HEK293 (cell line): ENCODE results near the gene FHIT.

Source experiments
- CTCF ChIA-PET: fragments of 350-600 bp; formaldehyde crosslinking; extraction: SDS; loops from one replicate; lab custom pipeline; 2021; ENCODE audit warnings: antibody characterized with exemption; lab: Yijun Ruan, JAX
- POLR2A ChIA-PET: fragments of 300-600 bp; formaldehyde crosslinking; extraction: SDS; loops from one replicate; lab custom pipeline; 2020; ENCODE audit warnings: antibody characterized with exemption, inconsistent platforms; lab: Yijun Ruan, JAX
- H3K27ac ChIP-seq: fragments of 200-500 bp; sonication (Bioruptor generic); 2 replicates; pipeline ENCODE4 v1.5.1; 2014; ENCODE audit warnings: low read depth, low read length, control low read depth, inconsistent platforms; ENCODE audit errors: extremely low read depth
- H3K36me3 ChIP-seq, 2 experiments: fragments of 200-500 bp in 1 of 2; sonication (Bioruptor generic) in 1 of 2; 1 replicate in 1 of 2; 2 replicates in 1 of 2; pipeline ENCODE4 v1.5.1; 2014 to 2017; ENCODE audit warnings: inconsistent platforms in 2 of 2, low read length in 2 of 2; ENCODE audit not compliant: control insufficient read depth in 2 of 2, insufficient read depth in 1 of 2
- H3K4me1 ChIP-seq: fragments of 200-500 bp; sonication (Bioruptor generic); 2 replicates; pipeline ENCODE4 v1.5.1; 2014; ENCODE audit warnings: mild to moderate bottlenecking, low read length, inconsistent platforms; ENCODE audit not compliant: control insufficient read depth, insufficient read depth
- H3K4me3 ChIP-seq: 2 replicates; pipeline ENCODE4 v1.5.1; 2011; ENCODE audit warnings: low read depth, mild to moderate bottlenecking, control low read depth, low read length, moderate library complexity
- H3K9me3 ChIP-seq: fragments of 200-500 bp; sonication (Bioruptor generic); 2 replicates; pipeline ENCODE4 v1.5.1; 2014; ENCODE audit warnings: low read depth, low read length, inconsistent platforms; ENCODE audit not compliant: control insufficient read depth, insufficient read depth
- FEZF1 ChIP-seq: fragments of 450-650 bp; formaldehyde crosslinking; IDR thresholded peaks from 2 replicates; pipeline ENCODE4 v1.5.1; 2016; ENCODE audit warnings: missing biosample characterization, missing genetic modification characterization
- SCRT2 ChIP-seq: fragments of 450-650 bp; formaldehyde crosslinking; IDR thresholded peaks from 2 replicates; pipeline ENCODE4 v1.5.1; 2016; ENCODE audit warnings: missing biosample characterization, missing genetic modification characterization
- YY1 ChIP-seq: fragments of 450-650 bp; formaldehyde crosslinking; IDR thresholded peaks from 2 replicates; pipeline ENCODE4 v1.5.1; 2018; ENCODE audit warnings: missing biosample characterization, missing genetic modification characterization
- ZFP3 ChIP-seq: fragments of 450-650 bp; formaldehyde crosslinking; IDR thresholded peaks from 2 replicates; pipeline ENCODE4 v1.5.1; 2016; ENCODE audit warnings: low read depth, missing biosample characterization, missing genetic modification characterization
- ZIC2 ChIP-seq: fragments of 450-650 bp; formaldehyde crosslinking; IDR thresholded peaks from 2 replicates; pipeline ENCODE4 v1.5.1; 2016; ENCODE audit warnings: missing biosample characterization, missing genetic modification characterization
- ZNF140 ChIP-seq: fragments of 450-650 bp; formaldehyde crosslinking; IDR thresholded peaks from 2 replicates; pipeline ENCODE4 v1.5.1; 2016; ENCODE audit warnings: missing biosample characterization, missing genetic modification characterization
- ZNF19 ChIP-seq: fragments of 450-650 bp; formaldehyde crosslinking; IDR thresholded peaks from 2 replicates; pipeline ENCODE4; 2016; ENCODE audit warnings: missing biosample characterization, missing genetic modification characterization, low read depth
- ZNF248 ChIP-seq: fragments of 450-650 bp; formaldehyde crosslinking; IDR thresholded peaks from 2 replicates; pipeline ENCODE4 v1.5.1; 2017; ENCODE audit warnings: missing biosample characterization, missing genetic modification characterization
- ZNF266 ChIP-seq: fragments of 450-650 bp; formaldehyde crosslinking; IDR thresholded peaks from 2 replicates; pipeline ENCODE4 v1.5.1; 2016; ENCODE audit warnings: missing biosample characterization, missing genetic modification characterization, low read depth
- ZNF280D ChIP-seq: fragments of 450-650 bp; formaldehyde crosslinking; IDR thresholded peaks from 2 replicates; pipeline ENCODE4 v1.5.1; 2016; ENCODE audit warnings: missing biosample characterization, missing genetic modification characterization
- ZNF335 ChIP-seq: fragments of 450-650 bp; formaldehyde crosslinking; conservative IDR thresholded peaks from 2 replicates; pipeline ENCODE4 v1.5.1; 2016; ENCODE audit warnings: missing biosample characterization, missing genetic modification characterization
- ZNF433 ChIP-seq: fragments of 450-650 bp; formaldehyde crosslinking; IDR thresholded peaks from 2 replicates; pipeline ENCODE4 v1.5.1; 2016; ENCODE audit warnings: missing biosample characterization, missing genetic modification characterization, low read depth
- ZNF549 ChIP-seq: fragments of 450-650 bp; IDR thresholded peaks from 2 replicates; pipeline ENCODE4 v1.5.1; 2018; ENCODE audit warnings: missing biosample characterization, missing genetic modification characterization, mild to moderate bottlenecking, inconsistent platforms, moderate library complexity
- ZNF561 ChIP-seq: fragments of 450-650 bp; IDR thresholded peaks from 2 replicates; pipeline ENCODE4 v1.5.1; 2018; ENCODE audit warnings: missing biosample characterization, missing genetic modification characterization, borderline replicate concordance
- ZNF777 ChIP-seq: fragments of 450-650 bp; formaldehyde crosslinking; IDR thresholded peaks from 2 replicates; pipeline ENCODE4 v1.5.1; 2017; ENCODE audit warnings: missing biosample characterization, missing genetic modification characterization, borderline replicate concordance
- ZSCAN23 ChIP-seq: fragments of 450-650 bp; formaldehyde crosslinking; IDR thresholded peaks from 2 replicates; pipeline ENCODE4 v1.5.1; 2016; ENCODE audit warnings: missing biosample characterization, missing genetic modification characterization
- TF ChIP-seq, protein P1 (sequence below): fragments of 450-650 bp; formaldehyde crosslinking; IDR thresholded peaks from 2 replicates; pipeline ENCODE4 v1.5.1; 2017; ENCODE audit warnings: missing biosample characterization, mild to moderate bottlenecking, missing genetic modification characterization, moderate library complexity
- TF ChIP-seq, protein P2 (sequence below): fragments of 450-650 bp; formaldehyde crosslinking; IDR thresholded peaks from 2 replicates; pipeline ENCODE4 v1.5.1; 2016; ENCODE audit warnings: missing biosample characterization, missing genetic modification characterization

The FHIT gene

DNA sequence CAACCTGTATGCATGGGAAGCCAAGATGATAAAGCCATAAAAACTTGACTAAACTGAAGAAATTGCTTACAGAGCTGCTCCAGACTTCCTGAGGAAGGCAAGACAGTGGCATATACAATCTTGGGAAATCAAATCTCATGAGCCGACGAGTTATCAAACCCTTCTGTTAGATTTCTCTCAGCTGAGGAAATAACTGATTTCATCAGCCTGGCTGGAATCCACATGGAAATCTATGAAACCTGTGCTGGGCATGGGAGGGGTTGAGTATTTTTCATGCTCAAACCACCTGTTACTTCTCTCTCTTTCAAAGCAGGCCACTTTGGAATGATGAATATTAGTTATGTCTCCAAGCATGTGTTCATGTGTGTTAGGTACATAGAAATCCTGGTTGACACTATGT is 727.7 kb downstream of the FHIT start:
- no peaks in the 10 kb centered on the region for H3K4me1 ChIP-seq
- H3K9me3 ChIP-seq = no peaks in the 10 kb centered on the region
- no peaks in the 10 kb centered on the region for H3K36me3 ChIP-seq
- TF ChIP-seq ZNF19 (tag by site-specific recombination) = no peak
- peak; percentile 58 for TF ChIP-seq SCRT2 (tag by site-specific recombination)
- no peak overlapping the region for H3K4me3 ChIP-seq
- POLR2A ChIA-PET = no interaction called here
- H3K27ac ChIP-seq = no peak overlapping the region
- CTCF ChIA-PET = no interaction called here

DNA sequence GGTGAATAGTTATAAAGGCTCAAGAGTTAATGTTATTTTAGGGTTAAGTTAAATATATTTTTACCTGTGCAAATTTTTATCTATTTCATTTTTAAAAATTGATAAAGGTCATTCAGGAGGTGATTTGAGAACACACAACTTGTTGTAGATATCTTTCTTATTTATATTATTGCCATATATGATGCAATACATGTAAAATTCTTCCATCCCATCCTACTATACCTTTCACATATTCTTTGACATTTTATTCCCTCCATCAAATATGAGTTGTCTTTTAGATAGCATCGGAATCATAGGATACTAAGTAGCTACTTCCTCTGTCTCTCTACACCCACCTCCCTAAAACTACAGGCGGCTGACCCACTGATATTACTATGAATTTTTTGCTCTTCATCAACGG is 734.1 kb downstream of the FHIT start:
- Histone ChIP-seq H3K4me3 (no peak overlapping the region), H3K9me3 (no peaks in the 10 kb centered on the region), H3K4me1 (no peaks in the 10 kb centered on the region), H3K27ac (no peak overlapping the region), H3K36me3 (no peaks in the 10 kb centered on the region)
- TF ChIP-seq ZSCAN23 (no peak), ZFP3 (no peak), ZNF549 (tag by site-specific recombination) (no peak), ZNF140 (tag by site-specific recombination) (no peak)
- ChIA-PET CTCF (no interaction called here), POLR2A (no interaction called here)

DNA sequence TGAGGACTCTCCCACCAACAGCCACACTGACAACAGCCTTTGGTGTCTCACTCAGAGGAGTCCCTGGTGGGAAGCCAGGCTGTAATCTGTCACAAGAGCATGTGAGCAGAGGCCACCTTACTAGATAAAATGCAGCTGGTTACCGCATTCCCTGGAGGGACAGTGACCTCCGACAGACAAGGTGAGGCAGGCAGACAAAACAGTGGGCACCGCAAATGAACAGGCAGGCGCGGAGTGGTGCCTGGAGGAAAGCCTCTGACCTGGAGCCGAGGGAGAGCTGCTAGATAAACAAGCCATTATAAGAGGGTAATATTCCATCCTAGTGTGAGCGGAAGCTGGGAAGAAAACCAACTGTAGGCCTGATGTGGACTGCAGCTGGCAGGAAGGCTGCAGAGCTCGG is 736.4 kb downstream of the FHIT start:
- Histone ChIP-seq H3K27ac (no peak overlapping the region), H3K4me1 (no peaks in the 10 kb centered on the region), H3K36me3 (no peaks in the 10 kb centered on the region), H3K4me3 (no peak overlapping the region), H3K9me3 (no peaks in the 10 kb centered on the region)
- CTCF ChIA-PET = no interaction called here
- POLR2A ChIA-PET = no interaction called here
- TF ChIP-seq ZIC2 (tag by site-specific recombination) = 0 out of 2 replicates have a peak, but pooled peaks have one; percentile 31
- TF ChIP-seq ZNF335 (tag by site-specific recombination) = peak; percentile 29; the same call in 1 of the 2 replicates
- TF ChIP-seq ZNF248 = no peak
- no peak for TF ChIP-seq ZNF433

DNA sequence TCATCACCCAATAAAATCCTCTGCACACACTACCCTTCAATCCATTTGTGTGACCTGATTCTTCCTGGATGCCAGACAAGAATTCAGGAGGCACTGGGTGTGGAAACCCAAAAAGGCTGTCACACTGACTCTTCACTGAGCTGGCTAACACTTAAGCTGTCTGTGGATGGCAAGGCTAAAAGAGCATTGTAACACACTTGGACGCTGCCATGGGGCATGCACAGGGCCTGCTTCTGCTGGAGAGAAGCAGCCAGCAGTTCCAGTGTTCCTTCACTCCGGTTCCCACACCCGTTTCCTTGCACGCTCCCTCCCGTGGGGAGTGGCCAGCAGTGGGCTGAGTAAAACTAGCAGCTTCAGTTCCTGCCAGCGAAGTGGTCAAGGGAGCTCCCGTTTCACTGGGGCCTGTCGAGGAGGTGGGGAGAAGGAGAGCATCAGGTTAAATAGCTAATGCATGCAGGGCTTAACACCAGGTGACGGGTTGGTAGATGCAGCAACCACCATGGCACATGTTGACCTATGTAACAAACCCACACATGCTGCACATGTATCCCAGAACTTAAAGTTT is 737.1 kb downstream of the FHIT start:
- H3K9me3 ChIP-seq = no peaks in the 10 kb centered on the region
- ChIA-PET POLR2A (no interaction called here), CTCF (no interaction called here)
- H3K4me1 ChIP-seq = no peaks in the 10 kb centered on the region
- H3K27ac ChIP-seq = no peak overlapping the region
- no peaks in the 10 kb centered on the region for H3K36me3 ChIP-seq
- no peak overlapping the region for H3K4me3 ChIP-seq
- TF ChIP-seq ZNF280D (tag by site-specific recombination) (no peak), FEZF1 (peak; percentile 69)

DNA sequence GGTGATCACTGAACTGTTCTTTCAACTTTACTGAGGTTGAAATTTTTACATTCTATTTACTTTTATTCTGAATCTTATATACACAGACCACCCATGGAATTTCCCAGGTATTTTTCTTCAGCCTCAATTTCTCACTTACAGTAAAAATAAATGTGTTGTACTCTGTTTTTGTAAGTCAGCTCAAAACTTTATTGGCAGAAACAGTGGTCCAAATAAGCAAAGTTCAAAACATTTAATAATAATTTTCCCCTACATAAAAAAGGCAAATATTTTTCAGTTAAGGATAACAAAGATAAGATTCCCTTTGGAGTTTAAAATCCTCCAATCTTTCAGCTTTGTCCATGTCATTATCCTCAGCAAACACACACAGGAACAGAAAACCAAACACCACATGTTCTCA is 738.0 kb downstream of the FHIT start:
- CTCF ChIA-PET = no interaction called here
- Histone ChIP-seq H3K27ac (no peak overlapping the region), H3K36me3 (no peaks in the 10 kb centered on the region), H3K4me1 (no peaks in the 10 kb centered on the region), H3K4me3 (no peak overlapping the region), H3K9me3 (no peaks in the 10 kb centered on the region)
- POLR2A ChIA-PET = no interaction called here
- TF ChIP-seq YY1 (tag by site-specific recombination) (no peak), ZNF777 (tag by site-specific recombination) (no peak), ZNF266 (tag by site-specific recombination) (no peak), ZNF561 (tag by site-specific recombination) (no peak)
- TF ChIP-seq, protein P1, sequence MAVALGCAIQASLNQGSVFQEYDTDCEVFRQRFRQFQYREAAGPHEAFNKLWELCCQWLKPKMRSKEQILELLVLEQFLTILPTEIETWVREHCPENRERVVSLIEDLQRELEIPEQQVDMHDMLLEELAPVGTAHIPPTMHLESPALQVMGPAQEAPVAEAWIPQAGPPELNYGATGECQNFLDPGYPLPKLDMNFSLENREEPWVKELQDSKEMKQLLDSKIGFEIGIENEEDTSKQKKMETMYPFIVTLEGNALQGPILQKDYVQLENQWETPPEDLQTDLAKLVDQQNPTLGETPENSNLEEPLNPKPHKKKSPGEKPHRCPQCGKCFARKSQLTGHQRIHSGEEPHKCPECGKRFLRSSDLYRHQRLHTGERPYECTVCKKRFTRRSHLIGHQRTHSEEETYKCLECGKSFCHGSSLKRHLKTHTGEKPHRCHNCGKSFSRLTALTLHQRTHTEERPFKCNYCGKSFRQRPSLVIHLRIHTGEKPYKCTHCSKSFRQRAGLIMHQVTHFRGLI = no peak
- TF ChIP-seq, protein P2, sequence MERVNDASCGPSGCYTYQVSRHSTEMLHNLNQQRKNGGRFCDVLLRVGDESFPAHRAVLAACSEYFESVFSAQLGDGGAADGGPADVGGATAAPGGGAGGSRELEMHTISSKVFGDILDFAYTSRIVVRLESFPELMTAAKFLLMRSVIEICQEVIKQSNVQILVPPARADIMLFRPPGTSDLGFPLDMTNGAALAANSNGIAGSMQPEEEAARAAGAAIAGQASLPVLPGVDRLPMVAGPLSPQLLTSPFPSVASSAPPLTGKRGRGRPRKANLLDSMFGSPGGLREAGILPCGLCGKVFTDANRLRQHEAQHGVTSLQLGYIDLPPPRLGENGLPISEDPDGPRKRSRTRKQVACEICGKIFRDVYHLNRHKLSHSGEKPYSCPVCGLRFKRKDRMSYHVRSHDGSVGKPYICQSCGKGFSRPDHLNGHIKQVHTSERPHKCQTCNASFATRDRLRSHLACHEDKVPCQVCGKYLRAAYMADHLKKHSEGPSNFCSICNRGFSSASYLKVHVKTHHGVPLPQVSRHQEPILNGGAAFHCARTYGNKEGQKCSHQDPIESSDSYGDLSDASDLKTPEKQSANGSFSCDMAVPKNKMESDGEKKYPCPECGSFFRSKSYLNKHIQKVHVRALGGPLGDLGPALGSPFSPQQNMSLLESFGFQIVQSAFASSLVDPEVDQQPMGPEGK (tag by site-specific recombination) = no peak
